Left renal cortex interstitium (tissue), 4 donors: ENCODE results near the gene N4BP2L1. TPM values are rescaled to one million over a fixed set of nuclear protein-coding genes. Genes with fewer than 3 reads are reported as not detected.
A peak's percentile ranks its signal among the peaks of the same experiment; 100 is the strongest.

Experiments used
- DNase-seq, 4 donors: peaks; one replicate each; pipeline ENCODE4 v3.0.0-alpha.2; 2013; ENCODE audit warnings: low read depth in 4 of 4, low spot score in 2 of 4, missing footprints in 1 of 4
- polyA plus RNA-seq, 4 donors: library from polyadenylated mRNA; unstranded; fragments of 120-200 nt; gene quantifications; one replicate each; pipeline ENCODE4 v1.2.1, GENCODE V29; 2013; ENCODE audit not compliant: insufficient read length in 4 of 4

The N4BP2L1 gene
- polyA plus RNA-seq, 4 donors = 15.1 to 31.7 (median 22.6) TPM

- no peak for DNase-seq
Observed at GRCh38 chr13:32438871-32439270, 10.9 kb upstream of the N4BP2L1 start.

DNA sequence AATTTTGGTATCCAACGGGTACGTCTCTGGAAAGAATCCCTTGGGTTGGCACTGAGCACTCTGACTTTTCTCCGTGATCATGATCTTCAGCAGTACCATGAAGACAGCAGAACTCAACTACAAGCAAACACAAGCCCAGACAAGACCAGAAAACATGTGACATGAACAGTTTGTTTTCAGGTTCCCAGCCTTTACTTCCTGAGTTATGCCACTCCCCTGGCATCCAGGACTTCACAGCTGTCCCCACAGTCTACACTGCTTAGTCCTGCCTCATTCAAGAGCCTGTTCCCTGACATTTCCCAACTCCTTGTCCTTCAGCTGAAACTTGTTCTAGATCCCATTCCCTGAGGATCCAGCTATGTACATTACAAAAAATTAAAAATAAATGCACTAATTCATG lies 4.9 kb upstream of the N4BP2L1 start:
- no peak for DNase-seq

GRCh38 chr13:32431361-32431760 lies 3.4 kb upstream of the N4BP2L1 start:
- no peak for DNase-seq

DNA sequence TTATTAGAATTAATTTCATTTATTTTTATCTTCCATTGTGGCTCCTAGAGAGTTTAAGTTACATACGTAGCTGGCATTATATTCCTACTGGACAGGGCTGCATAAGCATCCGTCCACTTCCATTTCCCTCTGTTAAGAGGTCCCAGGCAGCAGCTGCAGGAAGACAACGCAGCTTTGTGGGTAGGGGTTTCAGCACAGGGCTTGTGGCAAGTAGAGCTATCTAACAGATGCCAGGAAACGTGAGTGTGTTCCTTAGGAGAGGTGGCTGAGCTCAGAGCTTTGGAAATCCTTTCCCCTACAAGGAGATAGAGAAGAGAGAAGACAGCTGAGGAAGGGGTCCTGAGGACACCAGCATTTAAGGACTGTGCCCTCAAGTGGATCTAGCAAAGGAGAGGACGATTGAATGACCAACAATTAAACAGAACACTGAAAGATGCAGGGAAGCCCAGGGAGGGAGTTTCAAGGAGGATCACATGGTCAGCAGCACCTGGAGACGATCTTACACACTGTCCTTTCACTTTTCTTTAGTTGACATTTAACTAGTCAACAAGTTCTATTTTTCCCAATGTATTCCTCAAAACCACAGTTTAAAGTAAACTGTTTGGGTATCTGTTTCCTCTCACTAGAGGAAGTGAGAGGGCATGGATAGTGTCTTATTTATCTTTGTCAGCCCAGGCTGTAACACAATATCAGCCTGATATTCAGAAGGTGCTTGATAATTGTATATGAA lies 2.3 kb upstream of the N4BP2L1 start:
- DNase-seq = no peak

DNA sequence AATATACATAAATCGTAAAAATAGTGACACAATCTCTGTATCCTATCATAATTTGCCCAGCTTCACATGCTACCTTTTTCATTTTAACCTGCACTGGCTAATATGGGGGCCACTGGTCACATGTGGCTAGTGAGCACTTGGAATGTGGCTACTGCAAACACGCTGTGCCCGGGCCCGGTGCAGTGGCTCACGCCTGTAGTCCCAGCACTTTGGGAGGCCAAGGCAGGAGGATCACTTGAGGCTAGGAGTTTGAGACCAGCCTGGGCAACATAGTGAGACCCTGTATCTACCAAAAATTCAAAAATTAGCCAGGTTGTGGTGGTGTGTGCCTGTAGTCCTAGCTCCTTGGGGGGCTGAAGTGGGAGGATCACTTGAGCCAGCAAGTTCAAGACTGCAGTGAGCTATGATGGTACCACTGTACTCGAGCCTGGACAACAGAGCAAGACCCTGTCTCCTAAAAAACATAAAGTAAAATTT lies 1.5 kb upstream of the N4BP2L1 start:
- no peak for DNase-seq

GRCh38 chr13:32428581-32429432 lies 877 bp upstream of the N4BP2L1 start:
- no peak for DNase-seq

DNA sequence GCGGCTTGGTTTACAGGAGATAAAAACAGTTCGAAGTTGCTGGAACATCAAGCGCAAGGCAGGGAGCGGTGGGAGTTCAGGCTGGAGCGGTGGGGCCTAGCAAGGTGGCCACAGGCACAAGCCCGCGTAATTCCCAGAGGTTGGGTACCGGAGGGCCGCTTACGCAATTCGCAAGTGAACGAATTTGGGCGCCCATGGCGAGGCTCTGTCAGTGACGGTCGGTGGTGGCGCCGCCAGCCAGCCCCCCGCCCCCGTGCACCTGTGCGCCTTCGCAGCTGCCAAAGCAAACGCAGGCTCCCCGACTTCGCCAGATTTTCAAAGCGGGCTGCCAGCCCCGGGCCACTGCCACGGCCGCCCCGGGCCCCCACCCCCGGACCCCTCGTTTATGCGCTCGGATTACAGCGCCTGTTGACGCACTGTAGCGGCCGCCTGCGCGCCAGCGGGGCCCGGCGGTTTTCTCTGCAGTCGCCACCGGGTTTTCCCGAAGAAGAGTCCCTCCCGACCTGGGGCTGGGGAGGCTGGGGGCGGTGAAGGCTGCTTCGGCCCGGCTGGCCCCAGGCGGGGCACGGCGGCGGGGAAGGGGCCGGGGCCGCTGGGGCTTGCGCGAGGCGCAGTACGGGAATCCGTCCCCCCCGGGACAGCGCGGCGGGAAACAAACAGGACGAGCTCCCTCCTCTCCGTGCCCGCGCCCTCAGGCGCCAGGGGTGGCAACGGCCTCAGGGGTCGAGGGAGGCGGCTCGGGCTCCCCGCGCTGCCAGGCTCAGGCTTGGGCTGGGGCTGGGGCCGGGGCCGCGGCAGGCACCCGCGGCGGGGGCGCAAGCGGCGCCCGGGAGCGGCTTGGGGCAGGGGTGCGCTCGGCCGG lies 709 bp downstream of the N4BP2L1 start:
- DNase-seq = peak in 1 of 4 donors; percentile 21

- DNase-seq = no peak
Observed at GRCh38 chr13:32426191-32426989, 1.5 kb downstream of the N4BP2L1 start.

- DNase-seq = no peak
Observed at GRCh38 chr13:32425158-32425557, 2.8 kb downstream of the N4BP2L1 start.

GRCh38 chr13:32423592-32423991 lies 4.3 kb downstream of the N4BP2L1 start:
- no peak for DNase-seq

- no peak for DNase-seq
Observed at GRCh38 chr13:32419862-32420261, 8.1 kb downstream of the N4BP2L1 start.

GRCh38 chr13:32417995-32418394 lies 9.9 kb downstream of the N4BP2L1 start:
- DNase-seq = no peak

DNA sequence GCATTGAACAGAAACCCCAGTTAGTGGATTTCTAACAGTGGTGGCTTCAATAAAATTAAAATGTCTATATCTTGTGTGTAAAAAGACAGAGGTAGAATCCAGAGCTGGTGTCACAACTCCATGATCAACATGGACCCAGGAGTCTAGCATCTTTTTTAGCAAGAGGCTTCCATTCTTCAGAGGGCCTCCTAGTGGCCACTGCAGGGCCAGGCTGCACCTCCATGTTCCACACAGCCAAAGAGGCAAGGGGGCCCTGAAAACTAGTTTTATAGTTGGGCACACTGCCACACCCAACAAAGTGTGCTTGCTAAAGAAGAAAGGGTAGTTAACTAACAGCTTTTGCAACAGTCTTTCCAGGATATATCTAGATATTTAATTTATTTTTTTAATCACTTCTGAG lies 12.9 kb downstream of the N4BP2L1 start:
- DNase-seq = no peak

- DNase-seq = no peak
Observed at GRCh38 chr13:32414580-32414979, 13.3 kb downstream of the N4BP2L1 start.

GRCh38 chr13:32413284-32413683 lies 14.6 kb downstream of the N4BP2L1 start:
- no peak for DNase-seq

DNA sequence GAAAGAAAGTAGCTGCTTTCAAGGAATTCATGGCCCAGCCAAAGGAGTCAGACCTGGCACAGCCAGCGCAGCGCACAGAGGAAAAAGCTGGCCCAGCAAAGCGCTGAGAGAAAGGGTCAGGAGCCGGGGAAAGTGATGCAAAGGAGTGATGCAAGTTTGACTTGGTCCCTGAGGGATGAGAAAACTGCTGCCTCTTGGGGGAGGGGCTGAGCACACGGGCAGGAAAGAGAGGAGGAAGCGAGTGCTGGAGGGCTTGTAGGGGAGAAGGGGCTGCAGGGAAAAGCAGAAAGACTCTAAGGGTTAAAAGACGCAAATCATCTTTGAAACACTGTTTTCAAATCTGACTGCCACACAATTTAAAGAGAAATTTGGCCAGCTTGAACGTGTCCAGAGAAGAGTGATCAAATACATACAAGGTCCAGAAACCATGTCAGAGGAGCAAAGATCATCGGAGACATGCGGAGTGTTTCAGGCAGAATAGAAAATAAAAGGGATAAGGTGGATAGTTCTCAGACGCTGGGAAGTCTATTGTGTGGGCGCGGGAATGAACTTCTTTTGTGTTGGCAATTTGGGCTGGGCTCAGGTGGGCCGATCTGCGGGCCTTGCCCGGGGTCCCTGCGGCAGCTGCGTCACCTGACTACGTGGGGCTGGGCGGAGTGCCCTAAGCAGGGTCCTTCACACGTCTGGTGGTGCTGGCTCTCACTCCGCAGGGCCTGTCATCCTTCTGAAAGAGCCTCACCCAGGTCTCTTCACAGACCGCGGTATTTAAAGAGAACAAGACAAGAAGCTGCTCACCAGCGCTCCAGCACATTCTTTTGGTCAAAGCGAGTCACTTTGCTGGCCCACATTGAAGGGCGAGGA lies 18.1 kb downstream of the N4BP2L1 start:
- DNase-seq = no peak

- DNase-seq = no peak
Observed at GRCh38 chr13:32409001-32409313, 19.0 kb downstream of the N4BP2L1 start.

GRCh38 chr13:32408296-32409000 lies 19.5 kb downstream of the N4BP2L1 start:
- DNase-seq = no peak

DNA sequence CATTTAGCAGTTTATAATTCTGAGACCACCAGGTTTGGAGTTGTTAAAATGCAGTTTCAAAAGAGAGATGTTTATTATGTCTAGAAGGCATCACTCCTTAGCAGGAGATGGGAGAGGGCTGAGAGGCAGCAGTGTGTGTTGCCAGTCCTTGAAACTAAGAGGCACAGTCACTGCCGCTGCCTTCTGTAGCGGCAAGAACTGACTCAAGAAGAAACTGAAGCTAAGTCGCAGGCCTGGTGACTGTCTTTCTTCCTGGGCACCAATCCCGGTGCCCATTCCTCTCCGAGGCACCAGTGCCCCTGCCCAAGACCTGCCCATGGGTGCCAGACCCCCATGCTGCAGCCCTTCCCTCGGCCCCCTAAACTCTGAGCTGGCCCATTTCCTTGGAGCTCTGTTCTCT lies 20.1 kb downstream of the N4BP2L1 start:
- no peak for DNase-seq
